K562 (cell line): ENCODE measurements around the gene ABHD16A. TPM values are rescaled to one million over a fixed set of nuclear protein-coding genes. Genes with fewer than 3 reads are reported as not detected.

Source experiments
- ATAC-seq: fragments of 200-7000 bp; cut with Tn5 transposase; 3 replicates; pipeline ENCODE4 v1.9.1; 2020; ENCODE audit warnings: moderate library complexity
- BruUV-seq: library from RNA; stranded (reverse); fragments of 400-500 nt; replicated peaks from 2 replicates; lab custom pipeline; 2021; lab: Mats Ljungman, UMichigan
- CTCF ChIA-PET: fragments of 300-600 bp; formaldehyde crosslinking; extraction: SDS; loops from one replicate; lab custom pipeline; 2021; ENCODE audit warnings: low intra/inter-chr PET ratio; lab: Yijun Ruan, JAX
- POLR2A ChIA-PET: fragments of 300-600, 350-650 bp; sonication (Branson Sonifier 250); formaldehyde crosslinking; extraction: SDS; loops from one replicate; lab custom pipeline; 2021; ENCODE audit warnings: antibody characterized with exemption, inconsistent platforms; lab: Yijun Ruan, JAX
- DNase-seq, 4 experiments: peaks; one replicate each; pipeline versions ENCODE4 v3.0.0 to v3.0.0-alpha.2; 2011 to 2018; ENCODE audit warnings: low spot score in 3 of 4, mixed read lengths in 3 of 4; ENCODE audit errors: extremely low read depth in 1 of 4
- FAIRE-seq: peaks from 2 replicates; lab custom pipeline; 2011; peaks lifted over from hg19 to GRCh38; lab: Jason Lieb, UNC
- H2AFZ ChIP-seq: 2 replicates; pipeline ENCODE4 v1.6.0; 2011; ENCODE audit warnings: low read depth, low read length, control low read depth, inconsistent platforms
- H3K27ac ChIP-seq: fragments of 200-600 bp; 3 replicates; pipeline ENCODE4 v1.8.0; 2011; ENCODE audit warnings: low read depth, mild to moderate bottlenecking, control low read depth, inconsistent platforms, low read length, moderate library complexity, mixed read lengths; ENCODE audit errors: extremely low read depth
- H3K27me3 ChIP-seq, 2 experiments: fragments of 300-600 bp in 1 of 2; 2 replicates in 1 of 2; 3 replicates in 1 of 2; pipeline versions ENCODE4 v1.6.0 to v1.8.0; 2011; ENCODE audit warnings: inconsistent platforms in 2 of 2, low read length in 2 of 2, mild to moderate bottlenecking in 1 of 2, mixed read lengths in 1 of 2, moderate library complexity in 1 of 2; ENCODE audit not compliant: control insufficient read depth in 2 of 2, insufficient read depth in 2 of 2
- H3K36me3 ChIP-seq: fragments of 300-600 bp; 3 replicates; pipeline ENCODE4 v1.8.0; 2011; ENCODE audit warnings: mild to moderate bottlenecking, low read length, inconsistent platforms; ENCODE audit not compliant: control insufficient read depth, insufficient read depth
- H3K4me1 ChIP-seq, 2 experiments: fragments of 200-600 bp in 1 of 2; replicated peaks in 1 of 2; 2 replicates in 1 of 2; 3 replicates in 1 of 2; pipeline versions ENCODE4 v1.5.1 to v1.8.0; 2011; ENCODE audit warnings: inconsistent platforms in 2 of 2, low read length in 2 of 2, mild to moderate bottlenecking in 1 of 2, mixed read lengths in 1 of 2, moderate library complexity in 1 of 2; ENCODE audit not compliant: control insufficient read depth in 2 of 2, insufficient read depth in 2 of 2
- H3K4me2 ChIP-seq: 2 replicates; pipeline ENCODE4 v1.6.1; 2011; ENCODE audit warnings: low read length, control low read depth, inconsistent platforms, mixed read lengths; ENCODE audit not compliant: insufficient read depth
- H3K4me3 ChIP-seq: fragments of 200-600 bp; sonication (generic), shearing (Covaris generic); 2 replicates; pipeline ENCODE4 v1.5.1; 2016; ENCODE audit warnings: control low read depth, inconsistent platforms
- H3K79me2 ChIP-seq: fragments of 200-600 bp; 3 replicates; pipeline ENCODE4 v1.8.0; 2011; ENCODE audit warnings: low read length, inconsistent platforms; ENCODE audit not compliant: control insufficient read depth, insufficient read depth
- H3K9ac ChIP-seq, 2 experiments: 2 replicates each; pipeline versions ENCODE4 v1.6.0 to v1.6.1; 2011; ENCODE audit warnings: low read depth in 2 of 2, low read length in 2 of 2, control low read depth in 1 of 2, inconsistent platforms in 1 of 2, mild to moderate bottlenecking in 1 of 2, mixed read lengths in 1 of 2; ENCODE audit not compliant: insufficient read depth in 1 of 2
- H3K9me1 ChIP-seq: one replicate; pipeline ENCODE4 v1.6.0; 2011; ENCODE audit warnings: inconsistent platforms, mild to moderate bottlenecking, low read length, moderate library complexity; ENCODE audit not compliant: control insufficient read depth, insufficient read depth
- H3K9me3 ChIP-seq: replicated peaks from 2 replicates; pipeline ENCODE4 v1.5.1; 2011; ENCODE audit warnings: low read depth, low read length, inconsistent platforms; ENCODE audit not compliant: control insufficient read depth, insufficient read depth
- H4K20me1 ChIP-seq: replicated peaks from 2 replicates; pipeline ENCODE4 v1.6.1; 2011; ENCODE audit warnings: low read length, inconsistent platforms, mixed read lengths; ENCODE audit not compliant: control insufficient read depth, insufficient read depth
- CHD7 ChIP-seq: fragments of 200-600 bp; sonication (generic); IDR thresholded peaks from one replicate; pipeline ENCODE4 v1.6.1; 2012; ENCODE audit warnings: mild to moderate bottlenecking, low read depth, low read length, inconsistent platforms
- GMEB1 ChIP-seq: fragments of 250-450 bp; sonication (Bioruptor Pico); IDR thresholded peaks from 2 replicates; pipeline ENCODE4 v1.4.0; 2020; ENCODE audit warnings: mild to moderate bottlenecking
- LEF1 ChIP-seq: fragments of 450-650 bp; IDR thresholded peaks from 2 replicates; pipeline ENCODE4 v1.6.1; 2016; ENCODE audit warnings: mild to moderate bottlenecking
- POU5F1 ChIP-seq: fragments of 150-350 bp; IDR thresholded peaks from 2 replicates; pipeline ENCODE4 v1.6.1; 2014; ENCODE audit warnings: borderline replicate concordance, low read length, low read depth, mild to moderate bottlenecking; ENCODE audit not compliant: partially characterized antibody
- SMAD4 ChIP-seq: fragments of 250-450 bp; sonication (Bioruptor Pico); conservative IDR thresholded peaks from 2 replicates; pipeline ENCODE4 v1.8.0; 2021; ENCODE audit warnings: inconsistent platforms, mild to moderate bottlenecking, moderate library complexity
- ZNF436 ChIP-seq: fragments of 250-450, 450-650 bp; sonication (Bioruptor Pico); formaldehyde crosslinking; IDR thresholded peaks from 2 replicates; pipeline ENCODE4 v1.7.0; 2020; ENCODE audit warnings: mild to moderate bottlenecking
- ZNF785 ChIP-seq: fragments of 250-450 bp; sonication (Bioruptor Pico); IDR thresholded peaks from 2 replicates; pipeline ENCODE4 v1.4.0; 2020; ENCODE audit warnings: mild to moderate bottlenecking
- WGBS: fragments of 100-300 bp; shearing (Covaris generic); methylation state at CpG from one replicate; pipeline ENCODE4 v1.1.6; 2016; ENCODE audit warnings: low coverage, mixed read lengths; ENCODE audit not compliant: insufficient coverage; ENCODE audit errors: missing lambda C conversion rate; 5-methylcytosine and 5-hydroxymethylcytosine counted together
- in situ Hi-C: fragments of 300-500 bp; cut with MboI; formaldehyde crosslinking; loops from 4 replicates; pipeline ENCODE4 v1.15.0; 2018; ENCODE audit warnings: inconsistent platforms, mixed read lengths
- intact Hi-C: fragments of 100-400 bp; cut with micrococcal nuclease; formaldehyde crosslinking; loops from 2 replicates; pipeline ENCODE4 v1.14.2; 2022
- polyA plus RNA-seq, 8 experiments: library from polyadenylated mRNA; depleted of rRNA in 4 of 8; stranded (reverse) in 5 of 8; unstranded in 3 of 8; fragments of >200 nt; fragmentation: Nextera tagmentation in 2 of 8; fragmentation: Illumina TruSeq in 1 of 8; extraction: Ambion mirVana in 2 of 8; extraction: Trizol in 1 of 8; gene quantifications; 2 replicates each; pipeline versions ENCODE4 v1.2.1 to v1.2.3, GENCODE V29; 2011 to 2014; ENCODE audit warnings: inconsistent platforms in 1 of 8, missing spikeins in 1 of 8
- total RNA-seq, 7 experiments: library from RNA; depleted of rRNA in 6 of 7; stranded (reverse); fragments of >200 nt in 6 of 7; fragmentation: Illumina TruSeq in 2 of 7; extraction: Trizol in 2 of 7; gene quantifications; 2 replicates each; pipeline versions ENCODE4 v1.2.1 to v1.2.3, GENCODE V29; 2011 to 2021; ENCODE audit warnings: low replicate concordance in 1 of 7

The ABHD16A gene
- total and polyA plus RNA-seq, 9 of the 15 experiments (the other 6 are each of a cell fraction or from before 2014, with no cell fraction given): 25.8 to 120 (median 81.6) TPM

- Histone ChIP-seq H3K36me3 (peaks cover 6% of the 10 kb centered on the region; the same call in 1 of the 3 replicates), H4K20me1 (no peaks in the 10 kb centered on the region), H3K79me2 (no peaks in the 10 kb centered on the region), H2AFZ (peak within 1 kb of the TSS; percentile 66), H3K9me3 (no peaks in the 10 kb centered on the region), H3K4me2 (peak within 1 kb of the TSS; percentile 22; the same call in 1 of the 2 replicates), H3K9ac (peak within 1 kb of the TSS in 1 of 2 experiments; percentile 1; a peak in 1 of 4 replicates), H3K9me1 (no peaks in the 10 kb centered on the region), H3K27me3 (no peaks in the 10 kb centered on the region), H3K4me3 (no peak within 1 kb of the TSS), H3K27ac (no peak within 1 kb of the TSS), H3K4me1 (peaks cover 9 to 24% of the 10 kb centered on the region in 2 experiments)
- ChIA-PET POLR2A (interaction anchor here (0.8 to 3.6 kb wide), 7 partner anchors 9 to 147 kb away, joined by 3 to 30 read pairs (median 4); partner anchors contain the start of genes GPANK1, HSPA1B and VWA7), CTCF (interaction anchor here (0.5 to 3.0 kb wide), 14 partner anchors 38 to 1139 kb away, joined by 3 to 35 read pairs (median 4); partner anchors contain the start of genes DDAH2 and NEU1)
- in situ Hi-C loops: no loop called here
- ATAC-seq (peak; percentile 88), DNase-seq (peak; percentile 82 to 94 (median 88)), FAIRE-seq (peak; percentile 93)
- BruUV-seq: no TSS peak
- intact Hi-C loops: loop anchor here (1.0 to 2.0 kb wide), 6 partner anchors 49 to 182 kb away; partner anchors contain the start of genes ATP6V1G2, DDAH2, NEU1 and NFKBIL1
- WGBS: 9% methylated on average over 17 of the region's 17 CpGs
- TF ChIP-seq SMAD4 (CRISPR knock-in tag): peak; percentile 18; the same call in 1 of the 2 replicates
- no peak for TF ChIP-seq LEF1
- TF ChIP-seq ZNF785: no peak
- no peak for TF ChIP-seq POU5F1
- no peak for TF ChIP-seq ZNF436 (CRISPR knock-in tag)
- TF ChIP-seq GMEB1 (CRISPR knock-in tag): no peak
- no peak for TF ChIP-seq CHD7
Observed at GRCh38 chr6:31680226-31681134, 22.6 kb downstream of the ABHD16A start, which contains the start of gene LY6G5C. TSS of gene LY6G5C (minus strand) at chr6:31681067. CDS start at chr6:31680373, 694 bp downstream.
